Measurements from ENCODE around the gene CD300E.
"Not testable (repeated sequence)": the region's sequence is repeated elsewhere in the genome, so short reads cannot be mapped to it uniquely, and the experiment has no call there.

Gene CD300E

GRCh38 chr17:74623693-74624093, at the start of gene CD300E:
Gene CD300E, minus strand, starts transcription at chr17:74623738. Its CDS starts 117 bp downstream, at chr17:74623621.
- DNase-seq, result no peak

GRCh38 chr17:74671031-74671771, 47.7 kb upstream of the CD300E start:
- DNase-seq, result peak; percentile 82 to 83

- no peak for DNase-seq
These were observed 46.8 kb upstream of the CD300E start for GRCh38 chr17:74670329-74670728.

- no peak for DNase-seq
These were observed 40.0 kb upstream of the CD300E start for GRCh38 chr17:74663561-74663960.

- no peak for DNase-seq
These were observed 36.4 kb upstream of the CD300E start for GRCh38 chr17:74659889-74660288.

- DNase-seq, result no peak
These were observed 35.1 kb upstream of the CD300E start for GRCh38 chr17:74658620-74659019.

GRCh38 chr17:74654742-74655141, 31.2 kb upstream of the CD300E start:
- DNase-seq, result no peak

GRCh38 chr17:74652020-74652419, 28.5 kb upstream of the CD300E start:
- no peak for DNase-seq

GRCh38 chr17:74649909-74650308, 26.4 kb upstream of the CD300E start:
- no peak for DNase-seq

GRCh38 chr17:74647871-74648672, 24.5 kb upstream of the CD300E start:
- DNase-seq, result no peak

GRCh38 chr17:74646231-74646630, 22.7 kb upstream of the CD300E start:
- DNase-seq, result peak; percentile 88 to 91

- no peak for DNase-seq
These were observed 21.5 kb upstream of the CD300E start for GRCh38 chr17:74645010-74645409.

- no peak for DNase-seq
These were observed 20.9 kb upstream of the CD300E start for GRCh38 chr17:74644419-74644818.

GRCh38 chr17:74643826-74644225, 20.3 kb upstream of the CD300E start:
- no peak for DNase-seq

GRCh38 chr17:74642995-74643394, 19.5 kb upstream of the CD300E start:
- DNase-seq, result no peak

GRCh38 chr17:74642556-74642955, 19.0 kb upstream of the CD300E start:
- DNase-seq, result no peak

- DNase-seq, result no peak
These were observed 18.4 kb upstream of the CD300E start for GRCh38 chr17:74641958-74642298.

- DNase-seq, result peak in 1 of 2 experiments; percentile 32
These were observed 17.9 kb upstream of the CD300E start for GRCh38 chr17:74641224-74641957.

- peak; percentile 34 to 41 for DNase-seq
These were observed 16.2 kb upstream of the CD300E start for GRCh38 chr17:74639704-74640151.

GRCh38 chr17:74637926-74638325, 14.4 kb upstream of the CD300E start:
- peak in 1 of 2 experiments; percentile 48 for DNase-seq

- DNase-seq, result peak; percentile 41 to 50
These were observed 13.7 kb upstream of the CD300E start for GRCh38 chr17:74637265-74637664.

GRCh38 chr17:74636541-74637085, 13.1 kb upstream of the CD300E start:
- not testable (repeated sequence) for DNase-seq

GRCh38 chr17:74635418-74635817, 11.9 kb upstream of the CD300E start:
- no peak for DNase-seq

Measured in Kasumi-1 (cell line).